ACC112 (cell line): ENCODE data around the gene ABLIM1.

Experiments used
- H2AFZ ChIP-seq: fragments of 200-600 bp; sonication (generic); one replicate; pipeline ENCODE4 v1.6.0; 2017; ENCODE audit warnings: antibody characterized with exemption, low read length; ENCODE audit not compliant: unreplicated experiment
- H3K27ac ChIP-seq: fragments of 200-600 bp; sonication (generic); 2 replicates; pipeline ENCODE4 v1.5.1; 2014; ENCODE audit warnings: low read depth, mild to moderate bottlenecking, antibody characterized with exemption, low read length, moderate library complexity
- H3K27me3 ChIP-seq: fragments of 200-600 bp; sonication (generic); 2 replicates; pipeline ENCODE4 v1.6.1; 2014; ENCODE audit warnings: mild to moderate bottlenecking, antibody characterized with exemption, low read length, moderate library complexity, mixed read lengths; ENCODE audit not compliant: insufficient read depth
- H3K36me3 ChIP-seq: fragments of 200-600 bp; sonication (generic); 2 replicates; pipeline ENCODE4 v1.6.1; 2016; ENCODE audit warnings: mild to moderate bottlenecking, antibody characterized with exemption, low read length, moderate library complexity, mixed read lengths; ENCODE audit not compliant: insufficient read depth
- H3K4me1 ChIP-seq: fragments of 200-600 bp; sonication (generic); one replicate; pipeline ENCODE4 v1.6.1; 2016; ENCODE audit warnings: low read length, mixed read lengths; ENCODE audit not compliant: insufficient read depth, unreplicated experiment, control insufficient read depth
- H3K4me3 ChIP-seq: fragments of 200-600 bp; sonication (generic); 2 replicates; pipeline ENCODE4 v1.5.1; 2014; ENCODE audit warnings: mild to moderate bottlenecking, low read depth, low read length
- H3K79me2 ChIP-seq: fragments of 200-600 bp; sonication (generic); one replicate; pipeline ENCODE4 v1.6.0; 2016; ENCODE audit warnings: low read length; ENCODE audit not compliant: control insufficient read depth, unreplicated experiment, insufficient read depth

ABLIM1 gene

GRCh38 chr10:114623155-114623554 is 34.9 kb downstream of the ABLIM1 start:
- H3K27ac ChIP-seq: peak overlapping the region; percentile 64

GRCh38 chr10:114618722-114619121 is 39.4 kb downstream of the ABLIM1 start:
- Histone ChIP-seq H3K27ac (no peak overlapping the region), H3K27me3 (no peaks in the 10 kb centered on the region), H3K36me3 (no peaks in the 10 kb centered on the region), H3K4me3 (no peak overlapping the region), H3K4me1 (peaks cover 13% of the 10 kb centered on the region), H2AFZ (no peak overlapping the region), H3K79me2 (no peaks in the 10 kb centered on the region)

More at GRCh38 chr10:114623155-114623554, 34.9 kb downstream of the ABLIM1 start:
- Histone ChIP-seq H3K27me3 (no peaks in the 10 kb centered on the region), H3K36me3 (no peaks in the 10 kb centered on the region), H3K4me1 (peaks cover 25% of the 10 kb centered on the region), H2AFZ (no peak overlapping the region), H3K79me2 (no peaks in the 10 kb centered on the region), H3K4me3 (peak overlapping the region; percentile 35; the same call in 1 of the 2 replicates)

DNA sequence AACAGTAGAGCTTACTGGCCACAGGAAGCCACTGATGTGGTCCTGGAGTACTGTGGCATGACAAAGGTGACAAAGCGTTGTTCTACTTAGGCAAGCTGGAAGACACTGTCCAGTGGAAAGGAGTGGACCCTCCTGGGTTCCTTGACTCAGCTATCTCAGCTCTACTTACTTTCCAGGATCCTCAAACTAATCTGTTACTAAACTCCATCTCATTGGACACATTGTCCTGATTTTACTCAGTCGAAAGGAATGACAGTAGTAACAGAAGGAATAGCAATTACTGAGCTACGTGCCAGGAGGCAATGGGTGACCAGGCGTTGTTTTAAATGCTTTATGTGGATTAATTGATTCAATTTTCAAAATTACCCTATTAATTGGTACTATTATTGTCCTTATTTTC is 41.6 kb downstream of the ABLIM1 start:
- H3K36me3 ChIP-seq: no peaks in the 10 kb centered on the region

GRCh38 chr10:114616103-114616502 is 42.0 kb downstream of the ABLIM1 start:
- Histone ChIP-seq H3K36me3 (no peaks in the 10 kb centered on the region), H2AFZ (no peak overlapping the region), H3K79me2 (no peaks in the 10 kb centered on the region), H3K27ac (no peak overlapping the region), H3K4me1 (peaks cover 7% of the 10 kb centered on the region), H3K4me3 (no peak overlapping the region), H3K27me3 (no peaks in the 10 kb centered on the region)

More for the DNA sequence above, 41.6 kb downstream of the ABLIM1 start:
- H3K79me2 ChIP-seq: no peaks in the 10 kb centered on the region
- peaks cover 5% of the 10 kb centered on the region for H3K4me1 ChIP-seq
- no peaks in the 10 kb centered on the region for H3K27me3 ChIP-seq
- H3K27ac ChIP-seq: no peak overlapping the region
- no peak overlapping the region for H3K4me3 ChIP-seq
- H2AFZ ChIP-seq: no peak overlapping the region

DNA sequence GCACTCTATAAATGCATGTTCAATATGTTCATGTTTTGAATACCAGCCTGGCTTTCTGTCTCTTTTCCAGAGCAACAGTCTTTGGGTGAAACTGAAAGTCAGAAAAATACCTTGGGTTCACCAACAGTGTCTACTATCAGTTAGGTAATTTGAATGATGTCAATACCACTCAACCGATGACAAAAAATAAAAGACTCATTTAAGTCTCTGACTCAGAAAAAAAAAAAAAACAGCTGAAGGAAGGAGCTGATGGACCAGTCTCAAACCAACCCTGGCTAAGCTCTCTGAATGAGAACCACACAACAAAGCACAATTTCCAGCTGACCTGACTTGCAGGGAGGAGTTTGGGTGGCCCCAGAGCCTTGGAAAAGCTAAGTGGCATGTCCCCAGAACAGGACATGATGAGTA is 42.5 kb downstream of the ABLIM1 start:
- Histone ChIP-seq H3K36me3 (no peaks in the 10 kb centered on the region), H2AFZ (no peak overlapping the region), H3K4me3 (no peak overlapping the region), H3K4me1 (peaks cover 7% of the 10 kb centered on the region), H3K27ac (no peak overlapping the region), H3K27me3 (no peaks in the 10 kb centered on the region), H3K79me2 (no peaks in the 10 kb centered on the region)

DNA sequence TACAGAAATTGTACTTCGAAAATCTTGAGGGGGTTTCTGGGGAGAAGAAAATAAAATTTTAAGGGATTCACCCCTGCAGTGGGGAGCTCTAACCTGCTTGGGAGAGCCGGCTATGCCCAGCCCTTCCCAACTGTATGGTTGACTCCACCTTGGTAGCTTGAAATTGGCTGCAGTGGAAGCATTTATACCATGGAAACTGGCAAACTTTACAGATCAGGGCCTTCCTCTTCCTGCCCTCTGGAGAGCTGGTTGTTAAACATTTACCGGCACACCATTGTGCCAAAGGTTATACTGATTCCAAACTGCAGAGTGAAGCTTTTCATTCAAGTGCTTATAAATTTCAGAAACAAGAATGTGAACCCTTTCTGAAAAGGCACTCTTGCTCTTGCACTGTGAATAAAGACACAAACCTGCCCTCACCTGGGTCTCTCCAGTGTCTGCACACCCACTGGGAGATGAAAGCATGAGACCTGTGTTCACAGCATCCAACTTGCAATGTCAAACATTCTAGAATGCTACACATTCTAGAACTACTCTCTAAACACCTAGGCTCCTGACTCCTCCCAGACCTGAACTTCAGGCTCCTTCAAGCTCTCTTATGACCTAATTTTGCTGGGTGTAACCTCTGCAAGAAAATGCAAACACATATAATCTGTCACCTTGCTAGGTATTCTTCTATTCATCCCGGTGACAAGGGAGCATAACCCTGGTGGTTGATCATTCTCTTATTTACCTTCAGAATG is 44.7 kb downstream of the ABLIM1 start:
- H3K4me1 ChIP-seq: peaks cover 7% of the 10 kb centered on the region
- H3K27me3 ChIP-seq: no peaks in the 10 kb centered on the region
- H3K27ac ChIP-seq: no peak overlapping the region
- H3K79me2 ChIP-seq: no peaks in the 10 kb centered on the region
- no peak overlapping the region for H2AFZ ChIP-seq
- H3K36me3 ChIP-seq: no peaks in the 10 kb centered on the region
- H3K4me3 ChIP-seq: no peak overlapping the region

DNA sequence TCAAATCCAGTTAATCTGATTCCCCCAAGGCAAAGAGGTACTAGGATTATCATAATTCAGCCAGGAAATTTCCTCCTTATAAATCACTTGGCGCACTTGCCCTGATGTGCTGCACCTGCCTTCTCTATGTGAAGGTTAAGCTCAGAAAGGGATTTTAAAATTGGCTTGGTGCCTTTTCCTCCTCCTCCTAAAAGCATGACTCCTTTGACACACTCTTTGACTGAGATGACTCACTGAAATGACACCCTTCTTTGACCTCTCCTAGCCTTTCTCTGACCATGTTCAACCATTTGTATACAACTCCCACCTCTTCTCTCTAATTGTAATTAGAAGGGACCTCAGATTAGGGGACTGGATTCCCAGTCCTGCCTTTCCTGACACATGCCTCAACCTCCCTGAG is 46.5 kb downstream of the ABLIM1 start:
- Histone ChIP-seq H2AFZ (no peak overlapping the region), H3K27ac (no peak overlapping the region), H3K4me1 (peaks cover 11% of the 10 kb centered on the region), H3K27me3 (no peaks in the 10 kb centered on the region), H3K36me3 (no peaks in the 10 kb centered on the region), H3K4me3 (no peak overlapping the region), H3K79me2 (no peaks in the 10 kb centered on the region)

- Histone ChIP-seq H3K4me1 (peaks cover 17% of the 10 kb centered on the region), H3K27ac (no peak overlapping the region), H3K27me3 (no peaks in the 10 kb centered on the region), H3K36me3 (no peaks in the 10 kb centered on the region), H2AFZ (no peak overlapping the region), H3K79me2 (no peaks in the 10 kb centered on the region), H3K4me3 (no peak overlapping the region)
These were observed 48.3 kb downstream of the ABLIM1 start for GRCh38 chr10:114609518-114610426.

DNA sequence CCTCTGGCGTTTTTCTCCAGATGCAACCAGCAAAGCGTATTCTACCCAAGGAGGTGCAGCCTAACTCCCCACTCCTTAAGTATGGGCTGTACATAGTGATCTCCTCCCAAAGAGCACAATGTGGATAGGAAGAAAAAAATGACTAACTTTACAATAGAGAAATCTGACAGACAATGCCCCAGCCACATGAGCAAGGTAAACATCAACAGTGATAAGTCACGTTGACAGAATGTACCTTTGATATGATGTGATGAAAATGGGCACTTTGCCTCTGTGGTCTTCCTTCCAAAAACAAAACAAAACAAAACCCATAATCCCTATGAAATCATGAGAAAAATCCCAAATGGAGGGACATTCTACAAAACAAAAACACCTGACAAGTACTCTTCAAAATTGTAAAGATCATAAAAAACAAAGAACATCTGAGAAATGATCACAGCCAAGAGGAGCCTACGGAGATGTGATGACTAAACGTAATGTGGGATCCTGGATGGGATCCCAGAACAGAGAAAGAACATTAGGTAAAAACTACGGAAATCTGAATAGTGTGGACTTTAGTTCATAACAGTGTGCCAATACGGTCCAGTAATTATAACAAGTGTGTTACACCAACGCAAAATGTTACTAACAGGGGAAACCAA is 50.6 kb downstream of the ABLIM1 start:
- no peak overlapping the region for H3K4me3 ChIP-seq
- no peaks in the 10 kb centered on the region for H3K79me2 ChIP-seq
- no peaks in the 10 kb centered on the region for H3K27me3 ChIP-seq
- H2AFZ ChIP-seq: no peak overlapping the region
- H3K4me1 ChIP-seq: peaks cover 23% of the 10 kb centered on the region
- H3K27ac ChIP-seq: no peak overlapping the region
- no peaks in the 10 kb centered on the region for H3K36me3 ChIP-seq

DNA sequence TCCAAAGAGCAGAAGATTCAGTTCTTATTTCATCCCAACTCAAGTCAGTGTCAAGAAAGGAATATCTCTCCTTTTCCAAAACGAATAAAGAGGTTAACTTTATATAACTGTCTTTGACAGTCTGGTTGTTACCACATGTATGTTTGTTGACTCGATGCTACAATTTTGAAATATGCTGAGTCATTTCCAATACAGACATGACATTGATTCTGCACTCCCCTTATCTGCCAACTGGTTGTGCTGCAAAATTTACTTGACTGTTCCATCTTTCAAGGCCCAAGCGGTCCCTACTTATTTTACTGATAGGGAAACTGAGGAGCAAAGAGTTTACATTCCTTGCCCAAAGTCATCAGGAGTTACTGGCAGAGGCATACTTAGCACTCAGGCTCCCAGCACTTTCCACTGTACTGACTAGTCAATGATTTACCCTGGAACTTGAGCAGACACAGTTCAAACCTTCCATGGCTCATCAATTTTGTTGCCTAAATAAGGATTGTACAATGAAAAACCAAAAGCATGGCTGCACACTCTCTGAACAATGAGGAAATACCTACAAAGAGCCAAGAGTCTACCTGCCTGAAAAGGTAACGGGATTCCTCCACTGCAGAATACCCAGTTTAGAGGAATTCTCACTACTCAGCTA is 52.8 kb downstream of the ABLIM1 start:
- Histone ChIP-seq H3K4me1 (peaks cover 16% of the 10 kb centered on the region), H2AFZ (no peak overlapping the region), H3K79me2 (no peaks in the 10 kb centered on the region), H3K27ac (peak overlapping the region; percentile 9; the same call in 1 of the 2 replicates), H3K27me3 (no peaks in the 10 kb centered on the region), H3K4me3 (no peak overlapping the region), H3K36me3 (no peaks in the 10 kb centered on the region)
